ENCODE results near the gene AMOT. TPM values are rescaled to one million over a fixed set of nuclear protein-coding genes. Genes with fewer than 3 reads are reported as not detected.

The AMOT gene
- total RNA-seq, 1 experiment from 2014 or later: 4.0 TPM

DNA sequence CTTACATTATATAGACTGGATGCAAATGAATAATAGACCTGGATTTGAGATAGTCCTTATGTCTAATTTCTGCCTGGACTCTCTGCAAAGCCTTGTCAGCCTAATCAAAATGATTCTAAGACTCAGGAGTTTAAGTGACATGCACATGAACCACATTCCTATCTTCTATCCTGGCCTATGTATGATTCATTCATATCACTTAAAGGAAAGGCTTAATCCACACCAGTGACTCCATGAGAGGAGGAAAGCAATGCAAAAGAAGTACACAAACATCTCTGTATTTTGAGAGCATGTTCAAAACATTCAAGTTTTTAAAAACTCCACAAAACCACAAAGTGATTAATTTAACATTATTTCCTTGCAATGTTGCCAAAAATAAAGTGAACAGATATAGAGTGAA lies 14.6 kb downstream of the AMOT start:
- DNase-seq (ENCODE audit: low read depth, low spot score): no peak
- no peak overlapping the region for H3K27ac ChIP-seq (ENCODE audit: low read length)
- TF ChIP-seq, protein P1, sequence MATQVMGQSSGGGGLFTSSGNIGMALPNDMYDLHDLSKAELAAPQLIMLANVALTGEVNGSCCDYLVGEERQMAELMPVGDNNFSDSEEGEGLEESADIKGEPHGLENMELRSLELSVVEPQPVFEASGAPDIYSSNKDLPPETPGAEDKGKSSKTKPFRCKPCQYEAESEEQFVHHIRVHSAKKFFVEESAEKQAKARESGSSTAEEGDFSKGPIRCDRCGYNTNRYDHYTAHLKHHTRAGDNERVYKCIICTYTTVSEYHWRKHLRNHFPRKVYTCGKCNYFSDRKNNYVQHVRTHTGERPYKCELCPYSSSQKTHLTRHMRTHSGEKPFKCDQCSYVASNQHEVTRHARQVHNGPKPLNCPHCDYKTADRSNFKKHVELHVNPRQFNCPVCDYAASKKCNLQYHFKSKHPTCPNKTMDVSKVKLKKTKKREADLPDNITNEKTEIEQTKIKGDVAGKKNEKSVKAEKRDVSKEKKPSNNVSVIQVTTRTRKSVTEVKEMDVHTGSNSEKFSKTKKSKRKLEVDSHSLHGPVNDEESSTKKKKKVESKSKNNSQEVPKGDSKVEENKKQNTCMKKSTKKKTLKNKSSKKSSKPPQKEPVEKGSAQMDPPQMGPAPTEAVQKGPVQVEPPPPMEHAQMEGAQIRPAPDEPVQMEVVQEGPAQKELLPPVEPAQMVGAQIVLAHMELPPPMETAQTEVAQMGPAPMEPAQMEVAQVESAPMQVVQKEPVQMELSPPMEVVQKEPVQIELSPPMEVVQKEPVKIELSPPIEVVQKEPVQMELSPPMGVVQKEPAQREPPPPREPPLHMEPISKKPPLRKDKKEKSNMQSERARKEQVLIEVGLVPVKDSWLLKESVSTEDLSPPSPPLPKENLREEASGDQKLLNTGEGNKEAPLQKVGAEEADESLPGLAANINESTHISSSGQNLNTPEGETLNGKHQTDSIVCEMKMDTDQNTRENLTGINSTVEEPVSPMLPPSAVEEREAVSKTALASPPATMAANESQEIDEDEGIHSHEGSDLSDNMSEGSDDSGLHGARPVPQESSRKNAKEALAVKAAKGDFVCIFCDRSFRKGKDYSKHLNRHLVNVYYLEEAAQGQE (IDR thresholded peaks at IDR 0.05; ENCODE audit: insufficient read depth in 1 of 2, low read depth in 2 of 2, low read length in 1 of 2): no peak
- TF ChIP-seq, protein P2, sequence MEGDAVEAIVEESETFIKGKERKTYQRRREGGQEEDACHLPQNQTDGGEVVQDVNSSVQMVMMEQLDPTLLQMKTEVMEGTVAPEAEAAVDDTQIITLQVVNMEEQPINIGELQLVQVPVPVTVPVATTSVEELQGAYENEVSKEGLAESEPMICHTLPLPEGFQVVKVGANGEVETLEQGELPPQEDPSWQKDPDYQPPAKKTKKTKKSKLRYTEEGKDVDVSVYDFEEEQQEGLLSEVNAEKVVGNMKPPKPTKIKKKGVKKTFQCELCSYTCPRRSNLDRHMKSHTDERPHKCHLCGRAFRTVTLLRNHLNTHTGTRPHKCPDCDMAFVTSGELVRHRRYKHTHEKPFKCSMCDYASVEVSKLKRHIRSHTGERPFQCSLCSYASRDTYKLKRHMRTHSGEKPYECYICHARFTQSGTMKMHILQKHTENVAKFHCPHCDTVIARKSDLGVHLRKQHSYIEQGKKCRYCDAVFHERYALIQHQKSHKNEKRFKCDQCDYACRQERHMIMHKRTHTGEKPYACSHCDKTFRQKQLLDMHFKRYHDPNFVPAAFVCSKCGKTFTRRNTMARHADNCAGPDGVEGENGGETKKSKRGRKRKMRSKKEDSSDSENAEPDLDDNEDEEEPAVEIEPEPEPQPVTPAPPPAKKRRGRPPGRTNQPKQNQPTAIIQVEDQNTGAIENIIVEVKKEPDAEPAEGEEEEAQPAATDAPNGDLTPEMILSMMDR (IDR thresholded peaks at IDR 0.05): no peak
- H3K4me3 ChIP-seq (ENCODE audit: low read depth in 2 of 2, low read length in 2 of 2): no peak overlapping the region
- in situ Hi-C loops (cut with HindIII; ENCODE audit: low pct_unique_long_range_greater_than_20kb, low sequenced_read_pairs) (no loop called here), intact Hi-C loops (cut with micrococcal nuclease; ENCODE audit: unreplicated experiment) (no loop called here)
- POLR2A ChIA-PET: no interaction called here
- CTCF ChIA-PET: no interaction called here
- H3K27me3 ChIP-seq (ENCODE audit: control insufficient read depth, insufficient read depth, low read length): no peaks in the 10 kb centered on the region
- H3K36me3 ChIP-seq (ENCODE audit: control insufficient read depth, insufficient read depth, low read length): no peaks in the 10 kb centered on the region
- no peaks in the 10 kb centered on the region for H3K4me1 ChIP-seq (ENCODE audit: control insufficient read depth, insufficient read depth, low read length)
- no peak for ATAC-seq
- H3K9me3 ChIP-seq (ENCODE audit: control insufficient read depth, insufficient read depth, low read depth, low read length): no peaks in the 10 kb centered on the region
- no TSS peak for BruUV-seq (replicated peaks)

DNA sequence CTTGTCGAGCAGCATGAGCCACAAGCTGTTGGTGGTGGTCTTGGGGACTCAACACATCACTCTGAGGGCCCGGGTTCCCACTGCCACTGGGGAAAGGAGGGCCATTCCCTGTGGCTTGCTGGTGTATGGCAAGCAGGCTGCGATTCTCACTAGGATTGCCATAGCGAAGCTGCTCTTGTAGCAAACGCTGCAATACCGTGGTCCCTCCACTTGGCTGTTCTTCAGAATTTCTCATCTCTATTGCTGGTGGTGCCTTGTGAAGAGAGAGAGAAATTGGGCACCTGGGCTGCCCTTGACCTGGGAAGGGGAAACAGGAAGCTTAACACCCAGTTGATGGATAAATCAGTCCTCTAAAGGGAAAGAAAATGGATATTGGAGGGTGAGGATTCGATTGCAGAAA lies 17.7 kb downstream of the AMOT start:
- ChIA-PET POLR2A (no interaction called here), CTCF (no interaction called here)
- Histone ChIP-seq H3K4me1 (ENCODE audit: control insufficient read depth, insufficient read depth, low read length) (no peaks in the 10 kb centered on the region), H3K36me3 (ENCODE audit: control insufficient read depth, insufficient read depth, low read length) (no peaks in the 10 kb centered on the region), H3K27ac (ENCODE audit: low read length) (no peak overlapping the region), H3K9me3 (ENCODE audit: control insufficient read depth, insufficient read depth, low read depth, low read length) (no peaks in the 10 kb centered on the region), H3K4me3 (ENCODE audit: low read depth in 2 of 2, low read length in 2 of 2) (no peak overlapping the region), H3K27me3 (ENCODE audit: control insufficient read depth, insufficient read depth, low read length) (no peaks in the 10 kb centered on the region)
- no TSS peak for BruUV-seq (replicated peaks)
- DNase-seq (ENCODE audit: low read depth, low spot score): no peak
- intact Hi-C loops (cut with micrococcal nuclease; ENCODE audit: unreplicated experiment) (no loop called here), in situ Hi-C loops (cut with HindIII; ENCODE audit: low pct_unique_long_range_greater_than_20kb, low sequenced_read_pairs) (no loop called here)
- no peak for ATAC-seq
- TF ChIP-seq, protein P2 (IDR thresholded peaks at IDR 0.05): no peak
- TF ChIP-seq TCF7L2 (IDR thresholded peaks at IDR 0.05; ENCODE audit: low read depth, low read length): no peak
- TF ChIP-seq POLR2AphosphoS5 (IDR thresholded peaks at IDR 0.05; ENCODE audit: low read depth, low read length): no peak
- TF ChIP-seq SIN3A (IDR thresholded peaks at IDR 0.05; ENCODE audit: borderline replicate concordance, insufficient read depth, low read depth, low read length): no peak
- TF ChIP-seq, protein P1 (IDR thresholded peaks at IDR 0.05; ENCODE audit: insufficient read depth in 1 of 2, low read depth in 2 of 2, low read length in 1 of 2): no peak

All from Panc1 (cell line).